Brain pericyte (primary cell): ENCODE results near the gene STX16.

ENCODE experiments used
- DNase-seq: peaks from one replicate; pipeline ENCODE4 v3.0.0-alpha.2; 2012; ENCODE audit warnings: low read depth, low spot score

Gene STX16, protein sequence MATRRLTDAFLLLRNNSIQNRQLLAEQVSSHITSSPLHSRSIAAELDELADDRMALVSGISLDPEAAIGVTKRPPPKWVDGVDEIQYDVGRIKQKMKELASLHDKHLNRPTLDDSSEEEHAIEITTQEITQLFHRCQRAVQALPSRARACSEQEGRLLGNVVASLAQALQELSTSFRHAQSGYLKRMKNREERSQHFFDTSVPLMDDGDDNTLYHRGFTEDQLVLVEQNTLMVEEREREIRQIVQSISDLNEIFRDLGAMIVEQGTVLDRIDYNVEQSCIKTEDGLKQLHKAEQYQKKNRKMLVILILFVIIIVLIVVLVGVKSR

DNA sequence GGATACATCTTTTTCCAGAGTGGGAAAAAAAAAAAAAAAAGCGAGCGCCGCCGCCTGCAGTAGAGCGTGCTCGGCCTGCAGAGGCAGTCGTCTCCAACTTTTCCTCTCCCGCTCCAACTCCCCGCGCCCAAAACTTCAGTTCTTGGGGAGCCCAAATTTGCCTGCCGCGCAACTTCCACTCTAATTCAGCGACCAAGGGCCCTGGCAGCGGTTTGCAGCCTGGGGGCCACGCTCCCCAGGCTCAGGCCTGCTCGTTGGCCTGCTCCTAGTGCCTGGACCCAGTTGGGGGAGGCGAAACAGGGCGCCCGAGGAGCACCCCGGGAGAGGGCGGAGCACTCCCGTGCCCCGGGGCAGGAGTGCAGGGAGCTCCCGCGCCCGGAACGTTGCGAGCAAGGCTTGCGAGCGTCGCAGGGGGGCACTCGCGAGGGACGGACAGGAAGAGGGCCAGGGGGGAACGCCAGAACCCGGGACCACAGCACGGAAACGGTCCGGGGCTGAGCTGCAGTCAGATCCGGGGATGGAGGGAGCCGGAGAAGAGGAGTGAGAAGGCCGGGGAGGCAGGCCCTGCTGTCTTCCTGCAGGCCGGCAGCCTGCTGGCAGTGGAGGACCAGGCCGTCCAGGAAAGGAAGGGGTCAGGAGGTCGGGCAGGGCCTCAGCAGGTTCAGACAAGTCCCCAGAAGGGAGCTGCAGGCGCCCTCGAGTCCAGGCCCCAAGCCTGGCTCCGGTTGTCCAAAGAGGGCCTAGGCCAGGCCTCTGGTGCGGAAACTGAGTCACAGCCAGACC lies at the start of gene STX16:
STX16 (plus strand) TSS at position 508 of the 783 bp plus-strand sequence. CDS start 724 bp downstream, outside the sequence.
- peak; percentile 85 for DNase-seq

GRCh38 chr20:58602124-58602523 lies 49.0 kb upstream of the STX16 start:
- DNase-seq: no peak

- DNase-seq: no peak
Observed at GRCh38 chr20:58603721-58604120, 47.4 kb upstream of the STX16 start.

GRCh38 chr20:58604128-58604881 lies 46.8 kb upstream of the STX16 start:
- no peak for DNase-seq

GRCh38 chr20:58605292-58606065 lies 45.6 kb upstream of the STX16 start:
- DNase-seq: no peak

DNA sequence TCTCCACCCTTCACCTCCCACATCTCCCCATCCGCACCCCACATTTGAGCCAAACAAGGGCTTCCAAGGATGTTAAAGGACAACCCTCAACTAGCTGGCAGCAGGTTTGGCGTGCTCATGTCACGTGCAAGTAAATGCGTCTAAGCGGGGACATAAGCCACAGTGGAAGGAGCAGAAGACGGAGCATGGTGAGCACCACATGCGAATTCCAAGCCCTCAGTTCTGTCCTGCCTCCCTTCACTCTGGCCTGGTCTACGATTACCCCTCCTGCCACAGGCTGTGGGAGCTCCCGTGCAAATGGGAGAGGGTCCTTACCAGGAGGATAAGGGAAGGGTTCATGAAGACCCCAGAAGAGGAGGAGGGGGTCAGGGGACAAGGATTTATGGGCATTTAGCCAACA lies 44.9 kb upstream of the STX16 start:
- DNase-seq: no peak

- no peak for DNase-seq
Observed at GRCh38 chr20:58608096-58608840, 42.8 kb upstream of the STX16 start.

DNA sequence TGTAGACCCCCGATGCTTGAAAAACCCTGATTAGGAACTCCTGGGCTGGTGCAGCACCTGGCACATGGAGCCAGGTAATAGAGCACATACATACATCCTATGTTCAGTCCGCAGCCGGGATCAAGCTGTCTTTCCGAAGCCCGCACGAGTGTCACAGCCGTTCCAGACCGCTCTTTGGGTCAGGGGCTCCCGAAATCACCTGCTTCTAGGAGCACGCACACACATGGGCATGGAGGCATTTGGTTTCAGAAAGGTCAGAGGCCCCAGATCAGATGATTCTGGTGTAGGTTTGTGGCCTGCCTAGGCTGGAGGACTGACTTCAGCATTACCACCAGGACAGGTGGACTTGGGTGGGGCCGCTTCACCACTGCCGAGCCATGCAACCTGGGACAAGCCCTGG lies 42.1 kb upstream of the STX16 start:
- DNase-seq: no peak

DNA sequence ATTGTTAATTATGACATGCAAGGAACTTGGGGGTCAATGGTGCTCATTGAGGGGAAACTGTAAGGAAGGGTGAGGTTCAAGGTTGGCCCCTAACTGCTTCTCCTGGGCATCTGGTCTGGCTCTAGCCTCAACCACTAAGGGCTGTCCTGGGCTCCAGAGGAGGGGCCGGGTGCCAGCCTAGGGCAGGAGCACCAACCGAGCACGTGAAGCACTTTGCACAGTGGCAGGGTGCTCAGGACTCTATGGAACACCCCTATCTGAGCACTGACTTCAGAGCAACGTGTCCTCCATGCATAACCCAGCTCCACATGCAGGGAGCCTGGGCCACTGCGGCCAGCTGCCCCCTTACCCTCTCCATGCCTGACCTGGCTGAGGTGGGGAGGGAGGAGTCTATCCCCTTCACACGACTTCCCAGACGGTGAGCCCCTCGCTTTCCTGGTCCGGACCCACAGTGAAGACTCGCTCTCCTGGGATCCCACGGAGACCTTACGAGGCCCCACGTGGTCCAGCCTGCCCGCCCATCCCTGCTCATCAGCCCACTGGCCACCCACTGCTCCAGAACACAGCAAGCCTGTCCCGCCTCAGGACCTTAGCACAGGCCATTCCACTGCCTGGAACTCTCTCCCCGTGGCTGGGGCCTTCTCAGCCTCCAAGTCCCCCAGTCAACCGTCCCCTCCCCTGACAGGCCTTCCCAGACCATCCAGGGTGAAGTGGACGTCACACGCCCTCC lies 40.8 kb upstream of the STX16 start:
- no peak for DNase-seq

DNA sequence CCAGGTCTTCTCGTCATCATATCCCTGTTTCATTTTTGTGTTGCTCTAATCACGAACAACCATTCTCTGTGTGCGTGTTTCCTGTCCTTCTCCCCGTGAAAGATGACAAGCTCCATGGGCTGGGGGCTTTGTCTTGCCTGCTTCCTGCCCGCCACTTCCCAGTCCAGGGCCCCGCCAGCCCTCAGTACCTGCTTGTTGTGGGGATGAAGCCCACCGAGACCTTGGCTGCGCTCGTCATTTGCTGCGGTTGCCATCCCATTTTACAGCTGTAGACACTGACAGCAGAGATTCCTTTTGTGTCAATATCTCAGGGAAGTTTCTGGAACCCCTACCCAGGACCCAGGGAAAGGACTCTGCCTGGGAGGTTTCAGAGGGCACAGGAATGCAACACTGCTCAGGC lies 40.3 kb upstream of the STX16 start:
- DNase-seq: no peak

DNA sequence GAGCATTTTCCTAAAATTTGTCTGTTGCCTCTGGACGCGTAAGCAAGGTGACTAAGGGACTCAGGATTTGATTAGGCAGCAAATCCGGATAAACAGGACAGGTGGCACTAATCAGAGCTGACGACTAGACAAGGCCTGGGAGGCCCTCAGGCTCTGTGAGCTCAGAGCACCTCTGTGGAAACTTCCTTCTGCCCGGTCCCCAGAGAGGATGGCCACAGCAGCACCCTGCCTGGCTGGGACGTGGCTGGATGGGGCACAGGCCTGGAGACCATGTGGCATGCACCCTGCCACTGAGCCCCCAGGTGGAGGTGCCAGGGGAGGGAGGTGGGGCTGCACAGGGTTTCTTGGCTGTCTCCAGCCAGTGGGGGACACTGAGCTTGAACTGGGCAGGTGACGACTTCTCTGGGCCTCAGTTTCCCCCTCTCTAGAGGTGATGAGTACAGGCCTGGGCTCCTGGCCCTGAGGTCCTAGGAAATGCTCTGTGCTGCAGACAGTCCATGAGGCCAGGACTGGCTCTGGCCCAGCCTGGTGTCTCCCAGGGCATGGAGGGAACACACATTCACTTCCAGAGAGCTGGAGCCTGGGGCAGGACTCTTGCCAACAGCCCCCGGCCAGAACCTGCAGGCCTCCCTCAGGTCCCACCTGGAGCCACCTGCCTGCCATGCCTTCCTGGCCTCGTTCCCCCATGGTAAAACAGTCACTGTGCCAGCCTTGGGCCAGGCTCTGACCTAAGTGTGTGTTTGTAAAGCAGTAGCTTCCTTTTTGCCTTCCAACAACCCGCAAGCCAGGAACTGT lies 39.6 kb upstream of the STX16 start:
- DNase-seq: no peak

- DNase-seq: peak; percentile 71
Observed at GRCh38 chr20:58612121-58612691, 38.9 kb upstream of the STX16 start.

GRCh38 chr20:58613061-58613854 lies 37.8 kb upstream of the STX16 start:
- no peak for DNase-seq

- no peak for DNase-seq
Observed at GRCh38 chr20:58614366-58614765, 36.7 kb upstream of the STX16 start.

GRCh38 chr20:58614984-58615760 lies 35.9 kb upstream of the STX16 start:
- no peak for DNase-seq

GRCh38 chr20:58616411-58616810 lies 34.7 kb upstream of the STX16 start:
- no peak for DNase-seq

DNA sequence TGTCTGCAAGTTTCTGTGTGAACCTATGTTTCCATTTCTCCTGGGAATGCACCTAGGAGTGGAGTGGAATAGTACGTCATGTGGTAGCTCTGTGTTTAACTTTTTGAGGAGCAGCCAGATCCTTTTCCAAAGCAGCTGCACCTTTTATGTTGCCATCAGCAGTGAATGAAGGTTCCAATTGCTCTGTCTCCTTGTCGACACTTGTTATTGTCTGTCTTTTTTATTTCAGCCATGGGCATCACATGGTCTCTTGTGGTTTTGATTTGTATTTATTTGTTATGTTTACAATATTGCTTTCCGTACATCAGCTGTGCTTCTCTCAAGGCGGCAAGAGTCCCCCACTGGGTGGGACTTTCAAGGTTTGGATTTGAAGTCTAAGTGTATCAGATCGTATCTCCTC lies 33.9 kb upstream of the STX16 start:
- no peak for DNase-seq
